RWPE1 (cell line): ENCODE data around the gene NACC2.

Experiments used
- CTCF ChIA-PET: fragments of 350-600 bp; sonication (Branson Sonifier 250); formaldehyde crosslinking; extraction: SDS; loops from one replicate; lab custom pipeline; 2021; lab: Yijun Ruan, JAX
- POLR2A ChIA-PET: fragments of 400-600 bp; formaldehyde crosslinking; extraction: SDS; loops from one replicate; lab custom pipeline; 2020; ENCODE audit warnings: antibody characterized with exemption; ENCODE audit not compliant: low non-redundant PET; lab: Yijun Ruan, JAX
- DNase-seq: peaks from one replicate; pipeline ENCODE4 v3.0.0; 2012; ENCODE audit warnings: low spot score
- H3K27ac ChIP-seq: fragments of 450-650 bp; 2 replicates; pipeline ENCODE4 v1.5.1; 2017
- CTCF ChIP-seq: fragments of 450-650 bp; conservative IDR thresholded peaks from 2 replicates; pipeline ENCODE4 v1.5.1; 2017; ENCODE audit warnings: low read depth, mild to moderate bottlenecking

Gene NACC2

GRCh38 chr9:136013524-136014034, 81.5 kb downstream of the NACC2 start:
- no peak for DNase-seq

GRCh38 chr9:136013116-136013515, 82.0 kb downstream of the NACC2 start:
- no peak for DNase-seq
- ChIA-PET CTCF (interaction anchor here (0.6 kb wide), 1 partner anchor 204 kb away, joined by 4 read pairs; no protein-coding TSS in a partner anchor), POLR2A (no interaction called here)
- TF ChIP-seq CTCF, result no peak
- H3K27ac ChIP-seq, result peak overlapping the region; percentile 17; the same call in 1 of the 2 replicates

More at GRCh38 chr9:136013524-136014034, 81.5 kb downstream of the NACC2 start:
- ChIA-PET POLR2A (no interaction called here), CTCF (interaction anchor here (0.6 kb wide), 1 partner anchor 204 kb away, joined by 4 read pairs; no protein-coding TSS in a partner anchor)
- H3K27ac ChIP-seq, result no peak overlapping the region
- no peak for TF ChIP-seq CTCF

- H3K27ac ChIP-seq, result peak overlapping the region; percentile 17; the same call in 1 of the 2 replicates
- ChIA-PET POLR2A (no interaction called here), CTCF (no interaction called here)
- no peak for TF ChIP-seq CTCF
- DNase-seq, result no peak
Observed at GRCh38 chr9:136012651-136013050, 82.4 kb downstream of the NACC2 start.

- no peak for DNase-seq
- peak overlapping the region; percentile 17 for H3K27ac ChIP-seq
- CTCF ChIA-PET, result no interaction called here
- POLR2A ChIA-PET, result no interaction called here
- no peak for TF ChIP-seq CTCF
Observed at GRCh38 chr9:136011703-136012496, 83.2 kb downstream of the NACC2 start.

GRCh38 chr9:136011376-136011702, 83.8 kb downstream of the NACC2 start:
- DNase-seq, result no peak
- ChIA-PET POLR2A (no interaction called here), CTCF (no interaction called here)
- TF ChIP-seq CTCF, result no peak
- peak overlapping the region; percentile 17; the same call in 1 of the 2 replicates for H3K27ac ChIP-seq

- TF ChIP-seq CTCF, result no peak
- POLR2A ChIA-PET, result no interaction called here
- no peak overlapping the region for H3K27ac ChIP-seq
- CTCF ChIA-PET, result no interaction called here
- no peak for DNase-seq
Observed at GRCh38 chr9:136010615-136011361, 84.3 kb downstream of the NACC2 start.
